ENCODE measurements around the gene MCRIP2.

The MCRIP2 gene

DNA sequence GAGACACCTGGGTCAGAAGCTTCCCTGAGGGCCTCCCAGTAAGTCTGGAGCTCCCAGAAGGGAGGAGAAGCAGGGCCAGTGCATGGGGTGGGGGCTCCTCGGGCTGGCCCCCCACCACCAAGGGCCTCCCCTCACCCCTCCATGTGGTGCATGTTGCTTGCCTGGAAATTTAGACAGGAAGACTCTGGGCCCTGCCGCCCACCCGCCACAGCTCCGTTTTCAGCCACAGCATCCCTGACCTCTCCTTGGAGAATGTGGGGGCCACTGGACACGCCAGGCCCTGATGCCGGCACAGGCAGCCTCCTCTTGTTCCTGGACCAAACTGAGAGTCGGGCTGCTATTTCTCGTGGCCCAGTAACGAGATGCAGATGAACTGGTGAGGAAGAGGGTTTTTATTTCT lies 2.8 kb upstream of the MCRIP2 start:
- DNase-seq (ENCODE audit: low spot score in 2 of 2) (no peak), ATAC-seq (replicated peaks; ENCODE audit: extremely low read depth, poor library complexity, severe bottlenecking) (no peak)
- peaks cover 18% of the 10 kb centered on the region for H3K36me3 Mint-ChIP-seq (ENCODE audit: insufficient read depth)
- H3K4me3 Mint-ChIP-seq = no peak overlapping the region
- no peaks in the 10 kb centered on the region for H3K9me3 Mint-ChIP-seq
- H3K4me1 Mint-ChIP-seq = peaks cover 11% of the 10 kb centered on the region
- H3K27me3 Mint-ChIP-seq = no peaks in the 10 kb centered on the region
- H3K27ac Mint-ChIP-seq (ENCODE audit: low read depth) = no peak overlapping the region

DNA sequence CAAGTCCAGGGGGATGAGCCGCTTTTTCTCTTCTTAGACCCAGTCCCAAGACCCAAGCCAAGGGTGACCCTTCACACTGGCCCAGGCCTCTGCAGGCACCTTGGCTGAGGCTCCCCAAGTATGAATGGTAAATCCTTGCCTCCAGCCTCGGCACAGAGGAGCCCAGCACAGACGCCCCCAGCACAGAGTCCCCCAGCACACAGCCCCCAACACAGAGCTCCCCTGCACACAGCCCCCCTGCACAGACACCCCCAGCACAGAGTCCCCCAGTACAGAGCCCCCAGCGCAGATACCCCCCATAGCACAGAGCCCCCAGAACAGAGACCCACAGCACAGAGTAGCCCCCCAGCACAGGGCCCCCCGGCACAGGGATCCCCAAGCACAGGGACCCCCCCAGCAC lies 1.0 kb upstream of the MCRIP2 start:
- Mint-ChIP-seq H3K4me1 (peaks cover 15% of the 10 kb centered on the region), H3K36me3 (ENCODE audit: insufficient read depth) (peaks cover 16% of the 10 kb centered on the region), H3K9me3 (no peaks in the 10 kb centered on the region), H3K4me3 (peak overlapping the region; percentile 52), H3K27me3 (no peaks in the 10 kb centered on the region), H3K27ac (ENCODE audit: low read depth) (no peak overlapping the region)
- DNase-seq (ENCODE audit: low spot score in 2 of 2) (no peak), ATAC-seq (replicated peaks; ENCODE audit: extremely low read depth, poor library complexity, severe bottlenecking) (no peak)

DNA sequence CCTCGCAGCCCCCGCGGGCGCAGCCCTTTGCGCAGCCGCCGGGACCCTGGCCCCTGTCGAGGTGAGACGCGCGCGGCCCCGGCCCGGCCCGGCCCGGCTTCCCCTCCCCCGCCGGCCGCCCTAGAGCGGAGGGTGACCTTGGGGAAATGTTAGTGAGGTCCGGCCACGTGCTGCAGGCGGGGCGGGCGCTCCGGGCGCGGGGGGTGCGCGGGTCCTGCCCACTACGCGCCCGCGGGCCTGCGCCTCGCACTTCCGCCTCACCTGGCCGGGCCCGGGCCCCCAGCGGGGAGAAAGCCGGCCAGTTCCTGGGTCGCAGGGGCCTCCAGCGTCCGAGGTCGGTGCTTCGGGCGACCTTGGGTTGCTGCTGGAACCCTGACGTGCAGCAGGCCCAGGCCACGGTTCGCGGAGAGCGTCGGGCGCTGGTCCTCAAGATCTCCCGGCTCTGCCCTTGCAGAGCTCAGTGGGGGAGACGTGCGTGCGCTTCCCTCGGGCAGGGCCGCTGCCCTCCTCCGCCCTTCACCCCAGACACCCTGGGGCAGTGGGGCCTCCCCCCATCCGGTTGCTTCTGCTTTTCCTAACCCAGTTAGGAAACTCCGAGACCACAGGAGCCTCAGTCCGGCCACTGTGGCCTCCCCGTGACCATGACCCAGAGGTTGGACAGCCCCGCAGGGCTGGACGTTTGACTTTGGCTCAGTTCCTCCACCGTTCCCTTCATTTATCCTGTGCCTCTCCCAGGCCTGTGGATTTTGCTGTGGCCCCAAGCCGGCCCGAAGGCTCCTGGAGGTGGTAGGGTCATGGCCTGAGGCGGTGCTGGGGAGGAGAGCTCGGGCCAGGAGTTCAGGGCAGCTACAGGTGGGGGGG lies 791 bp downstream of the MCRIP2 start:
- no peak overlapping the region for H3K27ac Mint-ChIP-seq (ENCODE audit: low read depth)
- ATAC-seq (replicated peaks; ENCODE audit: extremely low read depth, poor library complexity, severe bottlenecking) (peak; percentile 23), DNase-seq (ENCODE audit: low spot score in 2 of 2) (no peak)
- peaks cover 7% of the 10 kb centered on the region for H3K4me1 Mint-ChIP-seq
- H3K9me3 Mint-ChIP-seq = no peaks in the 10 kb centered on the region
- H3K27me3 Mint-ChIP-seq = no peaks in the 10 kb centered on the region
- peaks cover 4% of the 10 kb centered on the region for H3K36me3 Mint-ChIP-seq (ENCODE audit: insufficient read depth)
- peak overlapping the region; percentile 69 for H3K4me3 Mint-ChIP-seq

DNA sequence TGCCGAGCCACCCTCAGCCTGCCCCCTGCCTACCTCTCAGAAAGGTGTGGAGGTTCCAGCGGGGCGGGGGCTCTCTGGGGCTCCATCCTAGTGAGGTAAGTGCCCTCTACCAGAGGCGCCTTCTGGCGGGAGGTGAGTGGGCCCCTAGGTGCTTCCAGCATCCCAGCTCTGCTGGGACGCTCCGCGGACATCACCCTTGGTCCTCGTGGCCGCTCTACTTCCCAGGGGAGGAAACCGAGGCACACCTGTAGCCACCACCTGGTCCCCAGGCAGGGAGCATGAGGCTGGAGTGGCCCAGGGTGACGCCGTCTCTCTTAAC lies 1.4 kb downstream of the MCRIP2 start:
- Mint-ChIP-seq H3K4me1 (peaks cover 7% of the 10 kb centered on the region), H3K27ac (ENCODE audit: low read depth) (no peak overlapping the region), H3K27me3 (no peaks in the 10 kb centered on the region), H3K9me3 (no peaks in the 10 kb centered on the region), H3K36me3 (ENCODE audit: insufficient read depth) (peaks cover 2% of the 10 kb centered on the region), H3K4me3 (peak overlapping the region; percentile 69)
- DNase-seq (ENCODE audit: low spot score in 2 of 2) (no peak), ATAC-seq (replicated peaks; ENCODE audit: extremely low read depth, poor library complexity, severe bottlenecking) (no peak)

DNA sequence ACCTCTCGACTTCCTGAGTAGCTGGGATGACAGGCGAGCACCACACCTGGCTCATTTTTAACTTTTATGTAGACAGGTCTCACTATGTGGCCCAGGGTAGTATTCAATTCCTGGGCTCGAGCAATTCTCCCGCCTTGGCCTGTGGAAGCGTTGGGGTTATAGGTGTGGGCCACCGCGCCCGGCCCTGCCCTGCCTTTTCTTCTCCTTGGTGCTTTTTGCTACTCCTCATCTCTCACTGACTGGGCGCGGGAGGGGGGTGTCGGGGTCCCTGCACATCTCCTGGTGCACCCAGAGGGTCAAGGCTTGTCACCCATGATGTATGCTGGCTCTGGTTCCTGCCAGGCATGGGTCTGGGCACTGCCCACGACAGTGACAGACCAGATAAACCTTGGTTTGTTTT lies 2.9 kb downstream of the MCRIP2 start:
- ATAC-seq (replicated peaks; ENCODE audit: extremely low read depth, poor library complexity, severe bottlenecking) = no peak
- no peak for DNase-seq (ENCODE audit: low spot score in 2 of 2)
- Mint-ChIP-seq H3K27me3 (no peaks in the 10 kb centered on the region), H3K36me3 (ENCODE audit: insufficient read depth) (peaks cover 2% of the 10 kb centered on the region), H3K4me1 (peaks cover 7% of the 10 kb centered on the region), H3K27ac (ENCODE audit: low read depth) (no peak overlapping the region), H3K4me3 (peak overlapping the region; percentile 69), H3K9me3 (no peaks in the 10 kb centered on the region)

DNA sequence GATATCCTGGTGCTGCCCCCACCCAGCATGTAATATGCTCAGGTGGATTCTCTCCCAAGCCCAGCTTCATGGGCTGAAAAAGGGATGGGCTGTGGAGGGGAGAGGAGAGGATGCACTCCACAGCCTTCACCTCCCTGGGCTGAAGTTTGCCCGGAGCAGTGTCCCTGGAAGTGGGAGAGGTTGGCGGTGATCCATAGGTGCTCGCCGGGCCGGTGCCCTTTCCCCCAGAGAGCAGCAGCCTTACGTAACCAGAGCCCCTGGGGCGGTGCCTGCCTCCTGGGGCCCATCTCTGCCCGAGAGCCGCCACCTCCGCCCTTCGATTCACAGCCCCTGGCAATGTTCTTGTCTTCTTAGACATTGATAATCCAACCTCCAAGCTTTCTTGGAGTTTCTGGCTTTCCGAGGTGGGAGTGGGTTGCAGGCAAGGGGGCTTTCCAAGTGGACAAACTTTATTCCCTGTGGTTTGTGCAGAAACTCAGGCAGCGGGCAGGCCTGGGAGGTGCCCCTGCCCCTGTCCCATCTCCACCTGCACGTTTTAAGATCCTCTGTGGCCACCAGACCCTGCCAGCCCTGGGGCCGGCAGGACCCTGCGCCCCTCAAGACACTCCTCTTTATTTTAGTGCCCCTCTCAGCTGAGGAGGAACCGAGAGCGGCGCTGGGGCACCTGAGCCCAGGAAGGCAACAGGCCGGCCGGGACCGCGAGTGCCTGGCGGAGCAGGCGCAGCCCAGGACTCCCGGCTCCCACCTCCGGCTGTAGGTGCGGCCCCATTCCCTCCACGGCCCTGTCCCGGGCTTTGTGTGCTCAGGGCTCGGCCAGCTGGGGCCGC lies 4.4 kb downstream of the MCRIP2 start:
- Mint-ChIP-seq H3K4me3 (no peak overlapping the region), H3K36me3 (ENCODE audit: insufficient read depth) (peaks cover 3% of the 10 kb centered on the region), H3K4me1 (peaks cover 7% of the 10 kb centered on the region), H3K27me3 (no peaks in the 10 kb centered on the region), H3K27ac (ENCODE audit: low read depth) (no peak overlapping the region), H3K9me3 (no peaks in the 10 kb centered on the region)
- DNase-seq (ENCODE audit: low spot score in 2 of 2) (no peak), ATAC-seq (replicated peaks; ENCODE audit: extremely low read depth, poor library complexity, severe bottlenecking) (no peak)

DNA sequence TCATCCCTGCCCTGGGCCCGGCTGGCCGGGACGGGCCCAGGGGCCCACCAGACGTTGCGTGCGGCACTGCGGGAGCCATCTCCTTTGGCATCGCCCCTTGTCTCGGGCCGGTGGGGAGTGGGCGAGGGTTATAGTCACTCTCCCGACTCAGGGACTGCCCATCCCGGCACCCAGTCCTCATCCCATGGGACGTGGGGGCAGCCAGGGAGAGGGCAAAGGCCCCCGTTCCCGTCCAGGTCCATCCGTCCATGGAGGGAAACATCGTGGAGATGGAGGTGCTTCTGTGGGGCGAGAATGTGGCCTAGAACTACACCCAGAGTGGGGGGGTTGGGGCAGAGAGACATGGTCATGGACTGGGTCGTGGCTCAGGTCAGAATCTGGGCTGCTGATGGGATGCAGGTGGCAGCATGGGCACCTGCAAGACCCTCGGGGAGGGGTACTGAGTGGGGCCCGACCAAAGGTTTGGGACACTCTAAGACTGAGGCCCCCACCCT lies 5.1 kb downstream of the MCRIP2 start:
- Mint-ChIP-seq H3K36me3 (ENCODE audit: insufficient read depth) (peaks cover 5% of the 10 kb centered on the region), H3K27ac (ENCODE audit: low read depth) (no peak overlapping the region), H3K4me3 (peak overlapping the region; percentile 16), H3K9me3 (no peaks in the 10 kb centered on the region), H3K4me1 (peaks cover 7% of the 10 kb centered on the region), H3K27me3 (no peaks in the 10 kb centered on the region)
- DNase-seq (ENCODE audit: low spot score in 2 of 2) (no peak), ATAC-seq (replicated peaks; ENCODE audit: extremely low read depth, poor library complexity, severe bottlenecking) (no peak)

DNA sequence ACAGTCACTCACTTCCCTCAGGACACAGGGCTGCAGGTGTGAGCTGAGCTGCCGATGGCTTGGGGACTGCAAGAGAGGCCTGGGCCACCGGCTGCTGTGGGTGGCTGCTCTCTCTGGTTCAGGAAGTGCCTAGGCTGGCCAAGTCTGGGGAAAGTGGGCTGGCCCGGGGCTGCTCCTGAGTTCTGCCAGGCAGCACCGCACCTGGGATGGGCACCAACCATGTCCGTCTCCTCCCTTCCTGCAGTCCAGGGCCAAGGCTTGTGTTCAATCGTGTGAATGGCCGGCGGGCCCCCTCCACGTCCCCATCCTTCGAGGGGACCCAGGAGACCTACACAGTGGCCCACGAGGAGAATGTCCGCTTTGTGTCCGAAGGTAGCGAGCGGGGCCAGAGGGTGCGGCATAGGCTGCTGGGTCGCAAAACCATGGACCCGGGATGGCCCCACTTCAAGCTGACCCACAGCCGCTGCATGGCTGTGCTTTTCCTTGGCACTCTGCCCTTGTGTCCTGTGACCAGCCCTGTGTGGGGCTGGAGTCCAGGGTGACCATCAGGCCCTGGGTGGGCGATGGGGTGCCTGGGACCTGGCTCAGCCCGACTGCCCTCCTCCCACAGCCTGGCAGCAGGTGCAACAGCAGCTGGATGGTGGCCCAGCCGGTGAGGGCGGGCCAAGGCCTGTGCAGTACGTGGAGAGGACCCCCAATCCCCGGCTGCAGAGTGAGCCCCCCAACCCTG lies 5.7 kb downstream of the MCRIP2 start:
- Mint-ChIP-seq H3K36me3 (ENCODE audit: insufficient read depth) (peaks cover 5% of the 10 kb centered on the region), H3K9me3 (no peaks in the 10 kb centered on the region), H3K4me3 (peak overlapping the region; percentile 16), H3K4me1 (peaks cover 7% of the 10 kb centered on the region), H3K27me3 (no peaks in the 10 kb centered on the region), H3K27ac (ENCODE audit: low read depth) (no peak overlapping the region)
- ATAC-seq (replicated peaks; ENCODE audit: extremely low read depth, poor library complexity, severe bottlenecking) (no peak), DNase-seq (ENCODE audit: low spot score in 2 of 2) (no peak)

DNA sequence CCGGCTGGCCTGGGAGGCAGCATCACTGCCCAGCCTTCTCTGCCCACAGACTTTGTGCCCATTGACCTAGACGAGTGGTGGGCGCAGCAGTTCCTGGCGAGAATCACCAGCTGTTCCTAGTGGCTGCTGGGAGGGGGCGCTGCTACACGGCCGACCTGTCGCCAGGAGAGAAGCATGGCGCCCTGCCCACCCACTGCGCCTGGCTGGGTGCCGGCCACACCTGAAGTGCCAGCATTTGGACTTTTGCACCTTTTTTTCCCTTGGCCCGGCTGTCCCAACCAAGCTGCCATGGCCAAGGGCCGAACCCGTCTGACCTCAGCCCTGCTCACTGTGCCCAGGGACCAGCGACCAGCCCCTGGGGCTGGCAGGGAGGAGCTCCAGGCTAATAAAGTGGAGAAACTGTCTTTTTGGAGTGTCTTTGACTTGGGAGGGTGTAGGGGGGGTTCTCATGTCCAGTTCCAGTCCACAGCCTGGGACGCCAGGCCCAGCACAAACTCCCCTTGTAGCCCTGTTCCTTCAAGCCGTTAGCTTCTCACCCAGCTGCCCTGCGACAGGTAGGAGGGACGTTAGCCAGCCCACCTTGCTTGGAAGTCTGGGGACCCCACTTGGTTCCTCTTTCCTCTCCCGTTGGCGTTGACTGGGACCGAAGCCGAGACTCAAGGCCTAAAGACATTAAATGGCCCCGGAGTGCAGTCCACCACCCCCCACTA lies 6.6 kb downstream of the MCRIP2 start:
- ATAC-seq (replicated peaks; ENCODE audit: extremely low read depth, poor library complexity, severe bottlenecking) = no peak
- no peak for DNase-seq (ENCODE audit: low spot score in 2 of 2)
- H3K4me1 Mint-ChIP-seq = peaks cover 7% of the 10 kb centered on the region
- no peaks in the 10 kb centered on the region for H3K27me3 Mint-ChIP-seq
- peaks cover 3% of the 10 kb centered on the region for H3K36me3 Mint-ChIP-seq (ENCODE audit: insufficient read depth)
- H3K9me3 Mint-ChIP-seq = no peaks in the 10 kb centered on the region
- H3K4me3 Mint-ChIP-seq = peak overlapping the region; percentile 67
- peak overlapping the region; percentile 53 for H3K27ac Mint-ChIP-seq (ENCODE audit: low read depth)

DNA sequence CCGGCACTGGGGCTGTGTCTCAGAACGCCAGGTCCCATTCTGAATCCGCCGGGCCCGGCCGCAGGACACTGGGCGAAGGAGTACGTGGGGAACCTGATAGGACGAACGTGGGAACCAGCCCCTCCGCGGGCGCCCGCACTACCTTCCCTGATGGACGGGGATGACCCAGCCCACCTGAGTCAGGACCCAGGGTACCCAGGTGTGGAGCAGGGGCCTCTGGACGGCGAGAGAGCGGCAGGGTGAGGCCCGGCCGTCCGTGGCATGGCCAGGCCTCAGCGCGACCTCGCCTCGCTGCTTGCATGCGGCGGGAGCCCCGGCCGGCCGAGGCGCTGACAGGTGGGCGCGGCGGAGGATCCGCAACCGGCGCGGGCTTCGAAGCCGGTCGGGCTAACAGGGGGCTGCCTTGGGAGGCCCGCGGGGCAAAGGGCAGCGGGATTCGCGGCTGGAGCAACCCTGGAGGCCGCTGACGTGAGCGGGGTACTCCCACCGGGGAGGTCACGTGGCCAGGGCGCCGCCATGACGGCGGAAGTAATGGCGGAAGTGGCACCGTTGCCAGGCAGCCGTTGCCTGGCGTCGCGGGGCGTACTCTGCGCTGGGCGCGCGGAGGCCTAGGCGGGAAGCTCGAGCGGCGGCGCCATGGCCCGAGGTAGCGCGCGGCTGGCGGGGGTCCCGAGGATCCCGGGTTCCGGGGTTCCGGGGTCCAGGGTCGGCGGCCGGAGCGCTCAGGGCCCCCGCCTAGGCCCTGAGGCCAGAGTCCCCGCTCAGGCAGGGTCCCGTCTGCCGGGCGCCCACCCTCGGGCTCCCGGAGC lies 7.4 kb downstream of the MCRIP2 start, which contains the start of gene WDR90:
WDR90 (plus strand) TSS at position 585 of the 809 bp plus-strand sequence; CDS start at position 637, 52 bp downstream.
- peaks cover 5% of the 10 kb centered on the region for H3K36me3 Mint-ChIP-seq (ENCODE audit: insufficient read depth)
- DNase-seq (ENCODE audit: low spot score in 2 of 2) (peak; percentile 82), ATAC-seq (replicated peaks; ENCODE audit: extremely low read depth, poor library complexity, severe bottlenecking) (peak; percentile 98)
- H3K27ac Mint-ChIP-seq (ENCODE audit: low read depth) = peak within 1 kb of the TSS; percentile 55
- H3K27me3 Mint-ChIP-seq = no peaks in the 10 kb centered on the region
- no peaks in the 10 kb centered on the region for H3K9me3 Mint-ChIP-seq
- H3K4me3 Mint-ChIP-seq = peak within 1 kb of the TSS; percentile 67
- peaks cover 2% of the 10 kb centered on the region for H3K4me1 Mint-ChIP-seq

DNA sequence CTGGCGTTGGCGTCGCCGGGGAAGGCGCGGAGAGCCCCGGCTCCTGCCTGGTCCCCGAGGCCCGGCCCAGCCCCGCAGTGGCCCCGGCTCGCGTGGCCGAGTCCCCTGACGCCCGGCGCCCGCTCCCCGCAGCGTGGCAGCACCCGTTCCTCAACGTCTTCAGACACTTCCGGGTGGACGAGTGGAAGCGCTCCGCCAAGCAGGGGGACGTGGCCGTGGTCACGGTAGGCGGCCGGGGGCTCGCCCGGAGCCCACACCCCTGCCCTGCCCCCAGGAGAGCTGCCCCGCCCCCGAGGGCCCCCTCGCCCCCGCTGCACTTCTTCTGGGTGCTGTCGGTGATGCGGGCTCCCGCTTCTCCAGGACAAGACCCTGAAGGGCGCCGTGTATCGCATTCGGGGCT lies 8.0 kb downstream of the MCRIP2 start:
- Mint-ChIP-seq H3K27me3 (no peaks in the 10 kb centered on the region), H3K36me3 (ENCODE audit: insufficient read depth) (peaks cover 5% of the 10 kb centered on the region), H3K4me1 (no peaks in the 10 kb centered on the region), H3K9me3 (no peaks in the 10 kb centered on the region), H3K4me3 (peak overlapping the region; percentile 67), H3K27ac (ENCODE audit: low read depth) (no peak overlapping the region)
- ATAC-seq (replicated peaks; ENCODE audit: extremely low read depth, poor library complexity, severe bottlenecking) (no peak), DNase-seq (ENCODE audit: low spot score in 2 of 2) (no peak)
